Natural killer cell (primary cell): Measurements from ENCODE around the gene SLX4IP. TPM values are rescaled to one million over a fixed set of nuclear protein-coding genes. Genes with fewer than 3 reads are reported as not detected.

Experiments
- ATAC-seq, 3 donors: fragments of 150-1000 bp in 2 of 3; fragments of 200-7000 bp in 1 of 3; cut with Tn5 transposase; 1 replicate in 1 of 3; 2 replicates in 2 of 3; pipeline ENCODE4 v1.10.0; 2021; ENCODE audit warnings: mild to moderate bottlenecking in 2 of 3, moderate library complexity in 2 of 3
- DNase-seq, 2 donors: peaks; one replicate each; pipeline versions ENCODE4 v3.0.0 to v3.0.0-alpha.2; 2013 to 2021; ENCODE audit warnings: mixed read lengths in 1 of 2
- H3K27ac ChIP-seq: one replicate; pipeline ENCODE4 v1.5.1; 2013; ENCODE audit warnings: mild to moderate bottlenecking, low read length
- H3K27me3 ChIP-seq: one replicate; pipeline ENCODE4 v1.6.1; 2013; ENCODE audit warnings: low read length; ENCODE audit not compliant: control insufficient read depth, insufficient read depth
- H3K36me3 ChIP-seq: one replicate; pipeline ENCODE4 v1.6.1; 2013; ENCODE audit warnings: low read length; ENCODE audit not compliant: control insufficient read depth, insufficient read depth
- H3K4me1 ChIP-seq: one replicate; pipeline ENCODE4 v1.6.1; 2013; ENCODE audit warnings: low read length; ENCODE audit not compliant: control insufficient read depth, insufficient read depth
- H3K4me3 ChIP-seq: one replicate; pipeline ENCODE4 v1.5.1; 2013; ENCODE audit warnings: low read length
- H3K9me3 ChIP-seq: one replicate; pipeline ENCODE4 v1.6.1; 2013; ENCODE audit warnings: low read length; ENCODE audit not compliant: control insufficient read depth, insufficient read depth
- H3K27ac Mint-ChIP-seq, 2 donors: one replicate each; pipeline ENCODE4 v1.8.0; 2022; ENCODE audit warnings: mild to moderate bottlenecking in 2 of 2, mixed read lengths in 2 of 2, moderate library complexity in 1 of 2
- H3K27me3 Mint-ChIP-seq, 2 donors: one replicate each; pipeline ENCODE4 v1.8.0; 2022; ENCODE audit warnings: low read depth in 2 of 2, mixed read lengths in 2 of 2
- H3K36me3 Mint-ChIP-seq: one replicate; pipeline ENCODE4 v1.8.0; 2022; ENCODE audit warnings: mixed read lengths
- H3K4me1 Mint-ChIP-seq, 2 donors: one replicate each; pipeline ENCODE4 v1.8.0; 2022; ENCODE audit warnings: mixed read lengths in 2 of 2
- H3K4me3 Mint-ChIP-seq: one replicate; pipeline ENCODE4 v1.8.0; 2022; ENCODE audit warnings: mild to moderate bottlenecking, moderate library complexity, mixed read lengths
- H3K9me3 Mint-ChIP-seq, 2 donors: one replicate each; pipeline ENCODE4 v1.8.0; 2022; ENCODE audit warnings: mixed read lengths in 2 of 2
- CTCF ChIP-seq: fragments of 200-600 bp; IDR thresholded peaks from one replicate; pipeline ENCODE4 v1.8.0; 2022; ENCODE audit warnings: antibody characterized with exemption
- WGBS: methylation state at CpG from one replicate; pipeline ENCODE4 v1.1.7; 2013; ENCODE audit warnings: missing lambda C conversion rate; ENCODE audit not compliant: insufficient coverage; 5-methylcytosine and 5-hydroxymethylcytosine counted together
- intact Hi-C: fragments of 100-400 bp; cut with micrococcal nuclease; formaldehyde crosslinking; loops from one replicate; pipeline ENCODE4 v1.14.2; 2022
- total RNA-seq, 4 donors: library from RNA; stranded (reverse); fragments of 120-200 nt in 1 of 4; gene quantifications; one replicate each; pipeline versions ENCODE4 v1.2.3 to v1.2.4, GENCODE V29; 2013 to 2022

The SLX4IP gene
- total RNA-seq, 3 donors from 2014 or later (not counting 1 experiment from before 2014, with no cell fraction given) = 2.9 to 5.5 (median 5.2) TPM

DNA sequence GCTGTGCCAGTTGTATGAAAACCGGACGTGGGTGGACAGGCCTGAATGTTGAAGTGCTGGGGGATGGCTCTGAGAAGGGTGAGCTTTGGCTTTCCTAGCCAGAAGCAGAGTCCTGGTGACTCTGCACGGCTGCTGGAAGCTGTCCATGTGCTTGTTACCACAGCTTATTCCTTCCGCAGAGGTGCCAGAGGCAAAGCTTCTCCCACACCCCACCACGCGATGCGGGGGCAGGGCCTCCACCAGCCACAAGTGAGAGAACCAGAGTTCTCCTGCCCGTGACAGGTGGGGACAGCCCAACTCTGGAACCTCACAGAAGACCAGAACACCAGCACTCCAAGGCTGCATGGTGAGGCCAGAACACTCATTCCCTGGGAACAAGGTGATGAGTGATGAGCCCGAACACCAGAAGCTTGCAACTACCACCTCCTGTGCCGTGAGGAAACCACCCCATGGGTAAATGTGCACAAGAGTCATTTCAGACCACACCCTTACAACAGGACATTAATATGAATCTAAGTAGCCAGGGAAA lies 202.0 kb downstream of the SLX4IP start:
- WGBS = 75% methylated on average over 10 of the region's 10 CpGs
- Mint-ChIP-seq H3K36me3 (no peaks in the 10 kb centered on the region), H3K27me3 (peaks cover 0 to 2% of the 10 kb centered on the region in 2 donors), H3K4me1 (no peaks in the 10 kb centered on the region), H3K9me3 (no peaks in the 10 kb centered on the region), H3K27ac (no peak overlapping the region), H3K4me3 (no peak overlapping the region)
- no peak for ATAC-seq
- no peaks in the 10 kb centered on the region for H3K36me3 ChIP-seq
- no peaks in the 10 kb centered on the region for H3K4me1 ChIP-seq
- H3K4me3 ChIP-seq = no peak overlapping the region
- no peak overlapping the region for H3K27ac ChIP-seq
- DNase-seq = no peak
- H3K9me3 ChIP-seq = no peaks in the 10 kb centered on the region
- TF ChIP-seq CTCF = no peak
- no peaks in the 10 kb centered on the region for H3K27me3 ChIP-seq
- intact Hi-C loops = no loop called here

GRCh38 chr20:10637563-10637962 lies 202.5 kb downstream of the SLX4IP start:
- Histone ChIP-seq H3K36me3 (no peaks in the 10 kb centered on the region), H3K4me1 (no peaks in the 10 kb centered on the region), H3K27me3 (no peaks in the 10 kb centered on the region), H3K9me3 (no peaks in the 10 kb centered on the region), H3K4me3 (no peak overlapping the region), H3K27ac (no peak overlapping the region)
- H3K4me1 Mint-ChIP-seq = no peaks in the 10 kb centered on the region
- H3K9me3 Mint-ChIP-seq = no peaks in the 10 kb centered on the region
- ATAC-seq (no peak), DNase-seq (no peak)
- TF ChIP-seq CTCF = no peak
- intact Hi-C loops = no loop called here
- WGBS = 89% methylated on average over 6 of the region's 6 CpGs
- H3K27me3 Mint-ChIP-seq = peaks cover 0 to 2% of the 10 kb centered on the region in 2 donors
- H3K36me3 Mint-ChIP-seq = no peaks in the 10 kb centered on the region
- no peak overlapping the region for H3K27ac Mint-ChIP-seq
- H3K4me3 Mint-ChIP-seq = no peak overlapping the region

GRCh38 chr20:10639077-10639736 lies 204.1 kb downstream of the SLX4IP start:
- DNase-seq (no peak), ATAC-seq (no peak)
- Histone ChIP-seq H3K36me3 (no peaks in the 10 kb centered on the region), H3K27ac (no peak overlapping the region), H3K27me3 (no peaks in the 10 kb centered on the region), H3K4me1 (no peaks in the 10 kb centered on the region), H3K4me3 (no peak overlapping the region), H3K9me3 (no peaks in the 10 kb centered on the region)
- peaks cover 0 to 4% of the 10 kb centered on the region in 2 donors for H3K4me1 Mint-ChIP-seq
- TF ChIP-seq CTCF = no peak
- no peaks in the 10 kb centered on the region for H3K9me3 Mint-ChIP-seq
- H3K4me3 Mint-ChIP-seq = no peak overlapping the region
- no peak overlapping the region for H3K27ac Mint-ChIP-seq
- intact Hi-C loops = no loop called here
- 95% methylated on average over 23 of the region's 23 CpGs for WGBS
- peaks cover 0 to 2% of the 10 kb centered on the region in 2 donors for H3K27me3 Mint-ChIP-seq
- H3K36me3 Mint-ChIP-seq = no peaks in the 10 kb centered on the region
